Cardiac fibroblast (primary cell): ENCODE measurements around the gene GALK1.
"Not testable (repeated sequence)": the region's sequence is repeated elsewhere in the genome, so short reads cannot be mapped to it uniquely, and the experiment has no call there.

Experiments
- DNase-seq, 2 donors: peaks; one replicate each; pipeline versions ENCODE4 v3.0.0 to v3.0.0-alpha.2; 2010; ENCODE audit warnings: low read depth in 2 of 2
- H3K4me3 ChIP-seq, 2 donors: replicated peaks in 1 of 2; 1 replicate in 1 of 2; 2 replicates in 1 of 2; pipeline ENCODE4 v1.5.1; 2011; ENCODE audit warnings: low read depth in 2 of 2, low read length in 2 of 2, mild to moderate bottlenecking in 2 of 2, moderate library complexity in 1 of 2
- TF ChIP-seq, protein P1 (sequence below): IDR thresholded peaks from one replicate; pipeline ENCODE4 v1.5.1; 2011; ENCODE audit warnings: low read depth, mild to moderate bottlenecking, low read length, inconsistent platforms

The GALK1 gene

DNA sequence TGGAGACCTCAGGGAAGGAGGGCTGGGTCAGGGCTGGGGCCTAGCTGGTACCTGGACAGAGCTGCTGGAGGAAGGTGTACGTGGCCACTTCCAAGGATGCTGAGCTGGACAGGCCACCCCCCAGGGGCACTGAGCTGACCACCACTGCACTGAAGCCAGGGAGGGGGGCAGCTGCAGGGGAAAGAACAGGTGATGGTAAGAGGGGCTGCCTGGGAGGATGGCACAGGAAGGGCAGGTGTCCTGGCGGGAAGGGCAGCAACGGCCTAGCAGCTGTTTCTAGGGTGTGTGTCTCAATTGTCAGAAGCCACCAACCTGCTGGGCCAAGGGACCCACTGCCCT is 1.8 kb downstream of the GALK1 start:
- TF ChIP-seq, protein P1, sequence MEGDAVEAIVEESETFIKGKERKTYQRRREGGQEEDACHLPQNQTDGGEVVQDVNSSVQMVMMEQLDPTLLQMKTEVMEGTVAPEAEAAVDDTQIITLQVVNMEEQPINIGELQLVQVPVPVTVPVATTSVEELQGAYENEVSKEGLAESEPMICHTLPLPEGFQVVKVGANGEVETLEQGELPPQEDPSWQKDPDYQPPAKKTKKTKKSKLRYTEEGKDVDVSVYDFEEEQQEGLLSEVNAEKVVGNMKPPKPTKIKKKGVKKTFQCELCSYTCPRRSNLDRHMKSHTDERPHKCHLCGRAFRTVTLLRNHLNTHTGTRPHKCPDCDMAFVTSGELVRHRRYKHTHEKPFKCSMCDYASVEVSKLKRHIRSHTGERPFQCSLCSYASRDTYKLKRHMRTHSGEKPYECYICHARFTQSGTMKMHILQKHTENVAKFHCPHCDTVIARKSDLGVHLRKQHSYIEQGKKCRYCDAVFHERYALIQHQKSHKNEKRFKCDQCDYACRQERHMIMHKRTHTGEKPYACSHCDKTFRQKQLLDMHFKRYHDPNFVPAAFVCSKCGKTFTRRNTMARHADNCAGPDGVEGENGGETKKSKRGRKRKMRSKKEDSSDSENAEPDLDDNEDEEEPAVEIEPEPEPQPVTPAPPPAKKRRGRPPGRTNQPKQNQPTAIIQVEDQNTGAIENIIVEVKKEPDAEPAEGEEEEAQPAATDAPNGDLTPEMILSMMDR, result no peak
- DNase-seq, result no peak
- H3K4me3 ChIP-seq, result no peak overlapping the region

DNA sequence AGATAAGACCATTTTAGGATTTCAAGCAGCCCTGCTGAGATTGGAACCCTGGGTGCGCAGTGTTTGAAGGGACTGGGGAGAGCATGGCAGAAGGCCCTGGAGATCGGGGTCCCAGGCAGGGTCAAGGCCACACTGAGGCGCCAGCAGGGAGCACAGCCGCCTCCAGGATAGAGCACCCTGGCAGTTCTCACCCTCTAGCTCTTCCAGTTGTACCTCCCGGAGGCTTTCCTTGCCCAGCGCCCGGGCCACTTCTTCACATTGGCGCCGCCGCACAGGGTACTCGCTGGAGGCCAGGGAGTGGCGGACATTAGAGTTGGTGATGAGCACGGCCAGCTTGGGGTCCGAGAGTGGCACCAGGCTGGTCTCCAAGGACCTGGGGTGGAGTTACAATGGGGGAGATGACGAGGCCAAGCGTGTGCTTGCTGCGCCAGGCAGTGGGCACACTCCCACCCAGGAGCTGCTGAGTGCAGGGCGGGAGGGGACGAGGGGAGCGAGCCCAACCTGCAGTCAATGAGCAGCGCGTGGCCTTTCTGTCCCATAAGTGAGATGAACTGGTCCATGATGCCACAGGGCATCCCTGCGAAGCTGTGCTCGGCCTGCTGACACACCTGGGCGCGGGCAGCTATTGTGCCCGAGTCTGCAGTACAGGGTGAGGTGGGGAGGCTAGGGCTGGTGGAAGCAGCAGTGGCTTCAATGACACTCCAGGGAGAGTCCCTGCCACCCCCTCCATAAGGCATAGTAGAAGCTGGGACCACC is 2.3 kb downstream of the GALK1 start:
- H3K4me3 ChIP-seq, result no peak overlapping the region
- TF ChIP-seq, protein P1, result no peak
- no peak for DNase-seq

DNA sequence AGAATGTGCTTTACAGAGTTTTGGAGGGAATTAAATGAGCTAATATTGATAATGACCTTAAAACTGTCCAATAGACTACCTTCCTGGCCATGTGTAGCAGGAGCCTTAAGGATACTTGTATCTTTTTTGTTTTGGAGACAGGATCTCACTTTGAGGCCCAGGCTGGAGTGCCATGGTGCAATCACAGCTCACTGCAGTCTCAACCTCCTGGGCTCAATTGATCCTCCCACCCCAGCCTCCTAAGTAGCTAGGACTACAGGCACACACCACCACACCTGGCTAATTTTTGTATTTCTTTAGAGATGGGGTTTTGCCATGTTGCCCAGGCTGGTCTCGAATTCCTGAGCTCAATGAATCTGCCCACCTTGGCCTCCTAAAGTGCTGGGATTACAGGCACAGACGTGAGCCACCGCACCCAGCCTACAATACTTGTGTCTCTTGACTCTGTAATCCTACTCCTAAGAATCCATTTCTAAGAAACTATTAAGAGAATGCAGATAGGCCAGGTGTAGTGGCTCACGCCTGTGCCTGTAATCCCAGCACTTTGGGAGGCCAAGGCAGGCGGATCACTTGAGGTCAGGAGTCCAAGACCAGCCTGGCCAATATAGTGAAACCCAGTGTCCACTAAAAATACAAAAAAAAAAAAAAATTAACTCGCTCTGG is 4.9 kb downstream of the GALK1 start:
- not testable (repeated sequence) for DNase-seq, H3K4me3 ChIP-seq

DNA sequence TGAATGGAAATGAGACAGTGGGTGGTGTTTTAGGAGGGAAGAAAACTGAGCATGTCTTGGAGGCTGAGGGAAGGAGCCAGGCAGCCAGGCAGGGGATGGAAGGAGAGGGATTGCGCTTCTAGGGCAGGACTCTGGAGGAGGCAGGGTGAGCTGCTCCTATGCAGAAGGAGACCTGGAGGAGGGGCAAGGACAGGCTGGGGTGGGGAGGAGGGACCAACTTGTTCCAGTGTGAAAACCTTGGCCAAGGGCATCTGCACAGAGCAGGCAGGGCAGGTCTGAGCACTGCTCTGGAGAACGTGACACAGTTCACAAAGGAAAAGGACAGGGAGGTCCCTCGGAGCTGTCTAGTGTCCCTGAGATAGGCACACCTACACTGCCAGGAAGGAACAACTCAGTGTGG is 5.5 kb downstream of the GALK1 start:
- no peak overlapping the region for H3K4me3 ChIP-seq
- TF ChIP-seq, protein P1, result no peak
- no peak for DNase-seq

DNA sequence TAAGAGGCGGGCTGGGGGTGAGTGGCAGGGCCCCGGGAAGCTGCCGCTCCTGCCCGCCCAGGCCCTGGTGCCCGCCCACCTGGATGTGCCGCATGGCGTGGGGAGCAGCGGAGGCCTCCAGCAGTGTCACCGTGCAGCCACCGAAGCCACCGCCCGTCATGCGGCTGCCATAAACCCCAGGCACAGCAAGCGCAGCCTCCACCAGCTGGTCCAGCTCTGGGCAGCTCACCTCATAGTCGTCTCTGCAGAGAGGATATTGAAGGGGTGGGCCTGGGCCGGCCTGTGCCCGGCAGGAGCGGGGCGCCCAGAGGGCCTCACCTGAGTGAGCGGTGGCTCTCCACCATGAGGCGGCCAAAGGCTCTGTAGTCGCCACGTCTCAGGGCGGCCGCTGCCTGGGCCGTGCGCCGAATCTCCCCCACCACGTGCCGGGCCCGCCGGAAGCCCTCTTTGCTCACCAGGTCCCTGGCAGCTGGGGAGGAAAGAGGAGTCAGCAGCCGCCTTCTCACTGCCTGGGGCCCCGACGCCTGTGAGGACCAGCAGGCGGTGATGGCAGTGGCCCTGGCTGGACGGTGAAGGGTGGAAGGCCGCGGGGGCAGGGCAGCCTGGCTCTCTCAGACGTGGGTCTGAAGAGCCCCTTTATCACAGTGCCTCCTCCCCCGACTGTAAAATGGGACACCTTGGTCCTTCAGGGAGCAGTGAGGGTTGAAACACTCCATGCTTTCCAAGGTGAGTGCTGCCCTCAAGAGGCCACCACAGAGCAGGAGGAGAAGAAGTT is 6.7 kb downstream of the GALK1 start:
- TF ChIP-seq, protein P1, result peak; percentile 46
- no peak for DNase-seq
- H3K4me3 ChIP-seq, result no peak overlapping the region

DNA sequence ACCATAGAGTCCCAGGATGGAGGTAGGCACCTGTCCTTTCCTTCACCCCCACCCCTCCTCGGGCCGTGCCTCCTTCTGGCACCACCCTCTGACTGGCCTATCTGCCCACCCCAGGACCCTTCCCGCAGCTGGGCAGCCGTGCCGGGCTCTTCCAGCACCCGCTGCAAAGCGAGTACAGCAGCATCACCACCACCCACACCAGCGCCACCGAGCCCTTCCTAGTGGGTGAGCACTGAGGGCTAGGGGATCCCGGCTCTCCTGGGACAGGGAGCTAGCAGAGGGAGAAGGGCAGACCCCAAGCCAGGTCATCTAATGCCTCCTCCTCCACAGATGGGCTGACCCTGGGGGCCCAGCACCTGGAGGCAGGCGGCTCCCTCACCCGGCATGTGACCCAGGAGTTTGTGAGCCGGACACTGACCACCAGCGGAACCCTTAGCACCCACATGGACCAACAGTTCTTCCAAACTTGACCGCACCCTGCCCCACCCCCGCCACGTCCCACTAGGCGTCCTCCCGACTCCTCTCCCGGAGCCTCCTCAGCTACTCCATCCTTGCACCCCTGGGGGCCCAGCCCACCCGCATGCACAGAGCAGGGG is 7.8 kb downstream of the GALK1 start:
- H3K4me3 ChIP-seq, result no peak overlapping the region
- TF ChIP-seq, protein P1, result no peak
- no peak for DNase-seq
